Caco-2 (cell line): Measurements from ENCODE around the gene CHRM1. TPM values are rescaled to one million over a fixed set of nuclear protein-coding genes. Genes with fewer than 3 reads are reported as not detected.

ENCODE experiments used
- BruUV-seq: library from RNA; stranded (reverse); fragments of 400-500 nt; replicated peaks from 2 replicates; lab custom pipeline; 2021; lab: Mats Ljungman, UMichigan
- CTCF ChIA-PET: fragments of 300-600 bp; sonication (Branson Sonifier 250); formaldehyde crosslinking; loops from one replicate; lab custom pipeline; 2022; ENCODE audit warnings: antibody characterized with exemption; lab: Charles Lee
- POLR2A ChIA-PET: fragments of 300-600 bp; sonication (Branson Sonifier 250); formaldehyde crosslinking; loops from one replicate; lab custom pipeline; 2022; ENCODE audit warnings: antibody characterized with exemption; lab: Charles Lee
- DNase-seq, 2 experiments: peaks; one replicate each; pipeline versions ENCODE4 v3.0.0 to v3.0.0-alpha.2; 2020 to 2022
- H3K27me3 ChIP-seq: replicated peaks from 2 replicates; pipeline ENCODE4 v1.6.0; 2011; ENCODE audit warnings: low read length; ENCODE audit not compliant: control insufficient read depth, insufficient read depth
- H3K36me3 ChIP-seq: 2 replicates; pipeline ENCODE4 v1.5.1; 2011; ENCODE audit warnings: low read length; ENCODE audit not compliant: control insufficient read depth, insufficient read depth
- H3K4me1 ChIP-seq: fragments of 250-450 bp; sonication (Bioruptor Pico); 2 replicates; pipeline ENCODE4 v1.5.1; 2020; ENCODE audit warnings: mild to moderate bottlenecking
- H3K4me3 ChIP-seq: 2 replicates; pipeline ENCODE4 v1.5.1; 2011; ENCODE audit warnings: low read depth, mild to moderate bottlenecking, control low read depth, low read length
- H3K9me3 ChIP-seq: fragments of 250-450 bp; sonication (Bioruptor Pico); 2 replicates; pipeline ENCODE4 v1.5.1; 2020; ENCODE audit warnings: mild to moderate bottlenecking, moderate library complexity
- H3K27ac Mint-ChIP-seq: one replicate; pipeline ENCODE4 v1.8.0; 2022; ENCODE audit warnings: mixed read lengths; ENCODE audit not compliant: unreplicated experiment
- H3K27me3 Mint-ChIP-seq: one replicate; pipeline ENCODE4 v1.8.0; 2022; ENCODE audit warnings: mixed read lengths; ENCODE audit not compliant: insufficient read depth, unreplicated experiment
- H3K36me3 Mint-ChIP-seq: one replicate; pipeline ENCODE4 v1.8.0; 2022; ENCODE audit warnings: mild to moderate bottlenecking, mixed read lengths; ENCODE audit not compliant: insufficient read depth, unreplicated experiment
- H3K4me1 Mint-ChIP-seq: one replicate; pipeline ENCODE4 v1.8.0; 2022; ENCODE audit warnings: low read depth, mixed read lengths; ENCODE audit not compliant: unreplicated experiment
- H3K4me3 Mint-ChIP-seq: one replicate; pipeline ENCODE4 v1.8.0; 2022; ENCODE audit warnings: mild to moderate bottlenecking, moderate library complexity, mixed read lengths; ENCODE audit not compliant: unreplicated experiment
- H3K9me3 Mint-ChIP-seq: one replicate; pipeline ENCODE4 v1.8.0; 2022; ENCODE audit warnings: mixed read lengths; ENCODE audit not compliant: unreplicated experiment
- CTCF ChIP-seq, 2 experiments: fragments of 200-600 bp in 1 of 2; IDR thresholded peaks; 1 replicate in 1 of 2; 2 replicates in 1 of 2; pipeline versions ENCODE4 v1.5.1 to v1.8.0; 2011 to 2022; ENCODE audit warnings: antibody characterized with exemption in 1 of 2, control low read depth in 1 of 2, inconsistent platforms in 1 of 2, low read depth in 1 of 2, low read length in 1 of 2, mild to moderate bottlenecking in 1 of 2, moderate library complexity in 1 of 2; ENCODE audit not compliant: insufficient read depth in 1 of 2, severe bottlenecking in 1 of 2, unreplicated experiment in 1 of 2
- intact Hi-C: fragments of 100-400 bp; cut with micrococcal nuclease; formaldehyde crosslinking; loops from one replicate; pipeline ENCODE4 v1.10.0; 2022; ENCODE audit not compliant: unreplicated experiment
- total RNA-seq: library from RNA; stranded (reverse); gene quantifications from 2 replicates; pipeline ENCODE4 v1.2.3, GENCODE V29; 2022

CHRM1 gene
- total RNA-seq, 1 experiment from 2014 or later: not detected

DNA sequence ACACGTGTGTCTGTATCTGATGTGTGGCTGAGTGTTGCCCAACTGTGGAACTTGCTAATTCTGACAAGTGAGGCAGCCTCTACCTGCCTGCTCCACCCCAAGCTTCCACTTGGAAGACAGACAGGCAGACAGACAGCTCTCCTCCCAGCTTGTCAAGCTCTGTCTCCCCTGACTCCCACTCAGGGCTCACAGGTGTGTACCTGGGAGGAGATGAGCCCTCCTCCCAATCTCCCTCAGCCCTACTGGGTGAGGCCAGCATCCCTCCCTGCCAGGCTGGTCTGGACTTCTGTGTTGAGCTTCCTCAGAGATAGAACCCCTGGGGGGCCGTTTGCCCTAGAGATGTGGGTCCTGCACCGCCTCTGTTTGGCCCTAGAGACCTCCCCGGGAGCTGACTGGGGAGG, 1.0 kb upstream of the CHRM1 start:
- TF ChIP-seq CTCF (IDR thresholded peaks at IDR 0.05; ENCODE audit: insufficient read depth in 1 of 2, low read depth in 1 of 2, low read length in 1 of 2, severe bottlenecking in 1 of 2, unreplicated experiment in 1 of 2): no peak
- no peak for DNase-seq
- BruUV-seq: no TSS peak
- H3K27me3 Mint-ChIP-seq: no peaks in the 10 kb centered on the region
- no peak overlapping the region for H3K27ac Mint-ChIP-seq
- Histone ChIP-seq H3K27me3 (no peaks in the 10 kb centered on the region), H3K4me3 (no peak overlapping the region), H3K4me1 (peaks cover 17% of the 10 kb centered on the region), H3K9me3 (no peaks in the 10 kb centered on the region), H3K36me3 (no peaks in the 10 kb centered on the region; the same call in 1 of the 2 replicates)
- H3K9me3 Mint-ChIP-seq: no peaks in the 10 kb centered on the region
- no peaks in the 10 kb centered on the region for H3K36me3 Mint-ChIP-seq
- ChIA-PET POLR2A (no interaction called here), CTCF (interaction anchor here (0.6 kb wide), 1 partner anchor 99 kb away, joined by 3 read pairs; no protein-coding TSS in a partner anchor)
- H3K4me3 Mint-ChIP-seq: no peak overlapping the region
- intact Hi-C loops: no loop called here
- peaks cover 11% of the 10 kb centered on the region for H3K4me1 Mint-ChIP-seq

DNA sequence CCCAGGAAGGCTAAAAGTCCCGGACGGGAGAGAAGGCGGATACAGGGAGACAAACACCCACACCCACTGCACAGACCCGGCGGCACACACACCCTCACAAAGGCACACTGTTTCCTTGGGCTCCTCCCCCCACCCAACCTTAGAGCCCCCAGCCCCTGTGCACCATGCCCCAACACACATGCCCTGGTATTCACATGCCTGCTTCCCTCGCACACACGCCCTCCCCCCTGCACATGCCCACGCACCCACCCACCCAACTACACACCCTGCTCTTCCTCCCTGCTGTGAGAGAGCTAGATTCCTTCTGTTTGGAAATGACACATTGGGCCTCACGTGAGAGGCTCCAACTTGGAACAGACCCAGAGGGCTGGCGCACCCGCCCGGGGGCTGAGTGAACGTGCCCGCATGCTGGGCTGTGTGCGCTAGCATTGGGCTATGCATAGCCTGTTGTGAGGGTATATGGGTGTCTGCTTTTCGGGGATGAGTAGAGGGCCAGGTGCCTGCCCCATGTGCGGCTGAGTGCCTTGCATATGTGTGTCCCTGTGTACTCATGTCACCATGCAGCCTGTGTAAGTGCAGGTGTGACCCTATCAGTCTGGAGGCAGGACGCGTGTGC, 518 bp upstream of the CHRM1 start:
- Histone ChIP-seq H3K9me3 (no peaks in the 10 kb centered on the region), H3K27me3 (no peaks in the 10 kb centered on the region), H3K4me1 (peaks cover 17% of the 10 kb centered on the region), H3K36me3 (no peaks in the 10 kb centered on the region; the same call in 1 of the 2 replicates), H3K4me3 (no peak overlapping the region)
- H3K4me3 Mint-ChIP-seq: no peak overlapping the region
- intact Hi-C loops: no loop called here
- H3K9me3 Mint-ChIP-seq: no peaks in the 10 kb centered on the region
- H3K27me3 Mint-ChIP-seq: no peaks in the 10 kb centered on the region
- POLR2A ChIA-PET: no interaction called here
- TF ChIP-seq CTCF (IDR thresholded peaks at IDR 0.05; ENCODE audit: insufficient read depth in 1 of 2, low read depth in 1 of 2, low read length in 1 of 2, severe bottlenecking in 1 of 2, unreplicated experiment in 1 of 2): no peak
- H3K36me3 Mint-ChIP-seq: no peaks in the 10 kb centered on the region
- BruUV-seq: no TSS peak
- H3K4me1 Mint-ChIP-seq: peaks cover 11% of the 10 kb centered on the region
- no peak overlapping the region for H3K27ac Mint-ChIP-seq
- DNase-seq: no peak
- CTCF ChIA-PET: interaction anchor here (0.6 kb wide), 1 partner anchor 98 kb away, joined by 3 read pairs; no protein-coding TSS in a partner anchor

DNA sequence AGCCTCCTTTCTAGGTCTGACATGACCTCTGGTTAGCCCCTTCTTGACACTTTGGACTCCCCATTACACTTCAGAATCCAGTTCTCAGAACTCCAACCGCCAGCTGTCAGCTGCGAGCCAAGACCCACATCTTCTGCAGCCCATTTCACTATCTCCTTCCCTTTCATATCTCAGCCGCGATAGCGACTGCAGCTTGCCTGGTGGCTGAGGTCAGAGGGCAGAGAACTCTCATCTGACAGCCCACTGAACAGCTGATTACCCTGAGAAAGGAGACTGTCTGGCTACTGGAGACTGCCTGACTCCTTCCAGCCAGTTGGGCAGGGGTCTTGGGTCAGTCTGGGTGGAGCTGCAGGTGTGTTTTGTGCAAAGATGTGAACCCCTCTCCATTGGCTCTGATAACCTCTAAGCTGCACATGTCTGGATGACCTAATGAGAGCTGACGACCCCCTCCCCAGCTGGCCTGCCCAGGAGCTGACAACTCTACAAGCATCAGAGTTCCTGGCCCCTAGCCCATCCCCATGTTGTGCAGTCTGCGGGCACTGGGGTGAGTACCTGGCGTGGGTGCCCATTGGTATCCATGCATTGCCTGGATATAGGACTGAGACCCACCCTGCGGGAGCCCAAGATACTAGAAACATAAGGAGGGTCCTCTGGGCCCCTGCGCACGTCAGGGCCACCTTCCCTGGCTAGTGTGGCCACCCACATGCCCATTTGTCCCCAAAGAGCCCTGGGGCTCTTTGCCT, 1.1 kb downstream of the CHRM1 start:
- intact Hi-C loops: no loop called here
- peak in 1 of 2 experiments; percentile 61 for DNase-seq
- peaks cover 11% of the 10 kb centered on the region for H3K4me1 Mint-ChIP-seq
- H3K36me3 ChIP-seq: no peaks in the 10 kb centered on the region; the same call in 1 of the 2 replicates
- POLR2A ChIA-PET: no interaction called here
- TF ChIP-seq CTCF (IDR thresholded peaks at IDR 0.05; ENCODE audit: insufficient read depth in 1 of 2, low read depth in 1 of 2, low read length in 1 of 2, severe bottlenecking in 1 of 2, unreplicated experiment in 1 of 2): no peak
- H3K4me1 ChIP-seq: peaks cover 17% of the 10 kb centered on the region
- no TSS peak for BruUV-seq
- no peak overlapping the region for H3K4me3 Mint-ChIP-seq
- no peaks in the 10 kb centered on the region for H3K36me3 Mint-ChIP-seq
- H3K9me3 ChIP-seq: no peaks in the 10 kb centered on the region
- H3K27ac Mint-ChIP-seq: peak overlapping the region; percentile 13
- CTCF ChIA-PET: interaction anchor here (0.5 to 2.5 kb wide), 3 partner anchors 11 to 190 kb away, joined by 3 to 11 read pairs (median 4); no protein-coding TSS in a partner anchor
- no peaks in the 10 kb centered on the region for H3K27me3 Mint-ChIP-seq
- H3K27me3 ChIP-seq: no peaks in the 10 kb centered on the region
- no peaks in the 10 kb centered on the region for H3K9me3 Mint-ChIP-seq
- H3K4me3 ChIP-seq: no peak overlapping the region
